Fibroblast of lung (primary cell): ENCODE data around the gene SPPL2C.

Experiments used
- CTCF ChIP-seq, 2 donors: IDR thresholded peaks in 1 of 2; conservative IDR thresholded peaks in 1 of 2; 1 replicate in 1 of 2; 2 replicates in 1 of 2; pipeline ENCODE4 v1.5.1; 2011 to 2012; ENCODE audit warnings: low read length in 2 of 2, control low read depth in 1 of 2, inconsistent platforms in 1 of 2, low read depth in 1 of 2, mild to moderate bottlenecking in 1 of 2
- EZH2 ChIP-seq: IDR thresholded peaks from 2 replicates; pipeline ENCODE4 v1.5.1; 2012; ENCODE audit warnings: low read length, control low read depth, mild to moderate bottlenecking; ENCODE audit errors: missing control alignments

DNA sequence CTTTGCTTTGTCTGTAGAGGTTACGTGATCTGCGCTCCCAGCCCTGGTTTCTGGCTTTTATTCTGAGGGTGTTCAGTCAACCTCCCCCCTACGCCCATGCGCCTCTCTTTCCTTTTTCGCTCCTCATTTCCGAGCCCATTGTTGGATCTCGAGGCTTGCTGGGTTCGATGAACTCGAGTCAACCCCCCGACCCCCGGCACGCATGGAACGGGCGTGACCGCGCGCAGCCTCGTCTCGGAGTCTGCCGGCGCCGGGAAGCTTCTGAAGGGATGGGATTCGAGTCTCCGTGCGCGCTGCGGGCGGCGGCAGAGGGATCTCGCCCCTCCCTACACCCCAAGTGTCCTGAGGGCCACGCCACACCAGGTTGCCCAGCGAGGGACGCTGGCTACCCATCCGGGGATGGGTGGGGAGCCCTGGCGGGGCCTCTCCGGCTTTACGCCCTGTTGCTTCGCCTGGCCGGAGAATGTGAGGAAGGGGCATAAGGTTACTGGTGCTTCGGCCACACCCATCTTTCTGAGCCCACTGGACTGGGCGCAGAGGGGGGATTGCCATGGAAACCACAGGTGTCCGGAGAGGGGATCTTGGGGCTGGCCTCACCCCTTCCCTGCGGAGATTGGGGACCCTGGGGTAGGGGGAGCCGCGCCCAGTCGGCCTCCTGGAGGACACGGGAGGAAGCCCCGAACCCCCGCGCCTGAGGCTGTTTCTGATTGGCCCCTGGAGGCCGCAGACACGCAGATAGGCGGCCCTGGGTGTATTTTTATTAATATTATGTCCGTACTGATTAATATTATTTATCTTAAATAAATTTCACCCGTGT is 51.5 kb downstream of the SPPL2C start:
- TF ChIP-seq CTCF (conservative IDR thresholded peaks at IDR 0.05 in 1 of 2, IDR thresholded peaks at IDR 0.05 in 1 of 2; ENCODE audit: low read depth in 1 of 2, low read length in 2 of 2), result no peak
- TF ChIP-seq EZH2, result peak; percentile 59
